Astrocyte of the cerebellum (primary cell): Measurements from ENCODE around the gene MLLT10.

Source experiments
- DNase-seq: peaks from one replicate; pipeline ENCODE4 v3.0.0-alpha.2; 2011; ENCODE audit warnings: low read depth
- H3K4me3 ChIP-seq: 2 replicates; pipeline ENCODE4 v1.5.1; 2011; ENCODE audit warnings: mild to moderate bottlenecking, low read depth, low read length, moderate library complexity
- CTCF ChIP-seq: IDR thresholded peaks from 2 replicates; pipeline ENCODE4 v1.5.1; 2012; ENCODE audit warnings: low read length, low read depth, moderate library complexity, mild to moderate bottlenecking; ENCODE audit errors: missing control alignments
- in situ Hi-C: cut with HindIII; loops from 2 replicates; pipeline ENCODE4 v1.10.0; 2017; ENCODE audit warnings: low sequenced_read_pairs

Gene MLLT10

GRCh38 chr10:21501731-21502347 is 32.2 kb upstream of the MLLT10 start:
- no peak for TF ChIP-seq CTCF
- no peak for DNase-seq
- in situ Hi-C loops = loop anchor here (25.0 kb wide), 2 partner anchors 215 to 415 kb away; no protein-coding TSS in a partner anchor
- no peak overlapping the region for H3K4me3 ChIP-seq

GRCh38 chr10:21502348-21502740 is 31.7 kb upstream of the MLLT10 start:
- H3K4me3 ChIP-seq = no peak overlapping the region
- no peak for TF ChIP-seq CTCF
- in situ Hi-C loops = loop anchor here (25.0 kb wide), 2 partner anchors 215 to 415 kb away; no protein-coding TSS in a partner anchor
- no peak for DNase-seq

DNA sequence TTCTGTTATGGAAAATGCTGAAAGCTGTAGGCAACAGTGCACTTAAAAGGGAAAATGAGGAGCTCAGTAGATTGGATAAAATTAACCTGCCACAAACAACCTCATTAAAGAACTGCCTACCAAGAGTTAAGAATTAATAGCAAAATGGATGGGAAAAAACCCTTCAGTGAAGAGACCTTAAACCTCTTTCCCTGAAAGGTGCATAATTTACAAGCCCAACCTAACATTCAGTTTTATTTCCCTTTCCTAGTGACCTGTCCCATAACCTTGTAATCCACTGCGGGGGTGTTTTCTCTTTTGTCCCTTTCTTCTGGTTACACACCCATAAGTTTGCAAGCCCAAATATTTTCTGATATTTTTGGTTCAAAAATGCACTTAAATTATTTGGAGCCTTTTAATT is 30.5 kb upstream of the MLLT10 start:
- no peak for DNase-seq
- in situ Hi-C loops = loop anchor here (25.0 kb wide), 2 partner anchors 216 to 416 kb away; no protein-coding TSS in a partner anchor
- TF ChIP-seq CTCF = no peak
- H3K4me3 ChIP-seq = no peak overlapping the region

DNA sequence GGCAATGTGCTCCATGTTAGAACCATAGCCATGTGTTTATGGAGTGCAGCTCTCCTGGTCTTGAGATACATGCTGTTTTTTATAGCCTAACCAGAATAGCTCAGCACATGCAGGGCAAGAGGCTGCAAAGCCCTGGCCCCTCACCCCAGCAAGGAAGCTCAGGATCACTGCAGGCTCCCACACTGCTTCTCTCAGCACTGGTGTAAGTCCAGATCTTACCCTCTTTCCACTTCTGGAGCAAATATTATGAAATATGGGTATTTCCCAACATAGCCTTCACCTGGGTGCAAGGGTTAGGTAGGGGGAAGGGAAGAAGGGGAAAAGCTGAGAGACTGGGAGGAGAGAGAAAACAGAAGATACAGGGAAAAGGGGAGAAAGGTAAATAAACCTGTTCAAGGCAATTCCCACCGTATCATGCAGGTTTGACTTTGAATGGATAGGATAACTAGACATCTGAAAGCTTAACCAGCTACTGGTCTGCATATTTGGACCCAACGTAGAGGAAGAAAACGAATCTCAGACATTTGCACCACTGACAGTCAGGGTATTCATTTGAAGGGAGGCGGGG is 28.2 kb upstream of the MLLT10 start:
- H3K4me3 ChIP-seq = no peak overlapping the region
- in situ Hi-C loops = loop anchor here (25.0 kb wide), 2 partner anchors 218 to 418 kb away; no protein-coding TSS in a partner anchor
- TF ChIP-seq CTCF = no peak
- no peak for DNase-seq

DNA sequence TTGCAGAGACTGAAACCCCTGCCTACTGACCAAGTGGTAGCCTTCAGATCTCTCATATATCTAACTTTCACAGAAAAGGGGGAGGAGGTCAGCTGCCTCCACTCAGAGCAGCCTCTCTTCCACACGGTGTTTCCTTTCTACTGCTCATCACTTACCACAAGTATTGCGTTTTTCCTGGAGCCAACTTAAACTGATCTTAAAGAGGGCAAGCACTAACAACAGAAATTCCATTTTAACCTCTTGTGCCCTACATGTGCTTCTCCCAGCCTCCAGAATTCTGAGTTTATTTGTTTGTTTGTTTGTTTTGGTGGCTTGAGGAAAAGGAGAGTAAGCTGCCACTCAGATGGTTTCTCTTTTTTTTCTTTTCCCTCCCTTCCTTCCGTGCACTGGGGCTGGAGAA is 27.7 kb upstream of the MLLT10 start:
- no peak overlapping the region for H3K4me3 ChIP-seq
- in situ Hi-C loops = loop anchor here (25.0 kb wide), 2 partner anchors 219 to 419 kb away; no protein-coding TSS in a partner anchor
- no peak for TF ChIP-seq CTCF
- DNase-seq = no peak

- no peak overlapping the region for H3K4me3 ChIP-seq
- TF ChIP-seq CTCF = no peak
- DNase-seq = no peak
- in situ Hi-C loops = loop anchor here (25.0 kb wide), 2 partner anchors 220 to 420 kb away; no protein-coding TSS in a partner anchor
Observed at GRCh38 chr10:21507150-21507549, 26.9 kb upstream of the MLLT10 start.
